Muscle layer of duodenum (tissue), 2 donors: ENCODE measurements around the gene PLA2G7.

ENCODE experiments used
- H3K27ac ChIP-seq: one replicate; pipeline ENCODE4 v1.7.0; 2013; ENCODE audit warnings: mild to moderate bottlenecking, low read length
- H3K27me3 ChIP-seq: one replicate; pipeline ENCODE4 v1.7.0; 2013; ENCODE audit warnings: low read depth, mild to moderate bottlenecking, control low read depth, low read length
- H3K36me3 ChIP-seq, 2 donors: one replicate each; pipeline ENCODE4 v1.7.0; 2013; ENCODE audit warnings: low read length in 2 of 2, control low read depth in 1 of 2, mild to moderate bottlenecking in 1 of 2; ENCODE audit not compliant: insufficient read depth in 2 of 2, control insufficient read depth in 1 of 2
- H3K4me1 ChIP-seq, 2 donors: one replicate each; pipeline ENCODE4 v1.7.0; 2013; ENCODE audit warnings: low read length in 2 of 2, mild to moderate bottlenecking in 2 of 2, control low read depth in 1 of 2, moderate library complexity in 1 of 2; ENCODE audit not compliant: insufficient read depth in 2 of 2, control insufficient read depth in 1 of 2
- H3K4me3 ChIP-seq, 2 donors: one replicate each; pipeline ENCODE4 v1.7.0; 2013; ENCODE audit warnings: low read length in 2 of 2, low read depth in 1 of 2, mild to moderate bottlenecking in 1 of 2
- H3K9me3 ChIP-seq, 2 donors: one replicate each; pipeline ENCODE4 v1.7.0; 2013; ENCODE audit warnings: low read length in 2 of 2, control low read depth in 1 of 2, mild to moderate bottlenecking in 1 of 2; ENCODE audit not compliant: control insufficient read depth in 1 of 2
- donor health status: healthy.

The PLA2G7 gene

GRCh38 chr6:46687619-46688097 is 47.5 kb downstream of the PLA2G7 start, which contains the start of gene TDRD6:
TDRD6 (plus strand) TSS chr6:46687885; CDS start chr6:46688129, 244 bp downstream.
- no peaks in the 10 kb centered on the region for H3K36me3 ChIP-seq
- H3K27me3 ChIP-seq, result no peaks in the 10 kb centered on the region
- H3K4me1 ChIP-seq, result no peaks in the 10 kb centered on the region
- no peak within 1 kb of the TSS for H3K27ac ChIP-seq
- H3K9me3 ChIP-seq, result no peaks in the 10 kb centered on the region
- H3K4me3 ChIP-seq, result no peak within 1 kb of the TSS

GRCh38 chr6:46684771-46685170 is 50.4 kb downstream of the PLA2G7 start:
- H3K4me3 ChIP-seq, result no peak overlapping the region
- H3K27me3 ChIP-seq, result no peaks in the 10 kb centered on the region
- H3K9me3 ChIP-seq, result no peaks in the 10 kb centered on the region
- H3K27ac ChIP-seq, result no peak overlapping the region
- no peaks in the 10 kb centered on the region for H3K4me1 ChIP-seq
- H3K36me3 ChIP-seq, result no peaks in the 10 kb centered on the region

GRCh38 chr6:46677314-46677654 is 57.9 kb downstream of the PLA2G7 start:
- no peak overlapping the region for H3K4me3 ChIP-seq
- no peaks in the 10 kb centered on the region for H3K4me1 ChIP-seq
- no peak overlapping the region for H3K27ac ChIP-seq
- no peaks in the 10 kb centered on the region for H3K9me3 ChIP-seq
- peaks cover 0 to 47% of the 10 kb centered on the region in 2 donors for H3K36me3 ChIP-seq
- no peaks in the 10 kb centered on the region for H3K27me3 ChIP-seq

- no peak overlapping the region for H3K27ac ChIP-seq
- H3K4me1 ChIP-seq, result no peaks in the 10 kb centered on the region
- H3K27me3 ChIP-seq, result no peaks in the 10 kb centered on the region
- H3K4me3 ChIP-seq, result no peak overlapping the region
- peaks cover 0 to 51% of the 10 kb centered on the region in 2 donors for H3K36me3 ChIP-seq
- no peaks in the 10 kb centered on the region for H3K9me3 ChIP-seq
Observed at GRCh38 chr6:46676604-46677313, 58.4 kb downstream of the PLA2G7 start.

- Histone ChIP-seq H3K27me3 (no peaks in the 10 kb centered on the region), H3K4me3 (no peak overlapping the region), H3K9me3 (no peaks in the 10 kb centered on the region), H3K36me3 (peaks cover 0 to 56% of the 10 kb centered on the region in 2 donors), H3K27ac (no peak overlapping the region), H3K4me1 (no peaks in the 10 kb centered on the region)
Observed at GRCh38 chr6:46674410-46674809, 60.8 kb downstream of the PLA2G7 start.

- H3K36me3 ChIP-seq, result peaks cover 0 to 44% of the 10 kb centered on the region in 2 donors
Observed at GRCh38 chr6:46667377-46667776, 67.8 kb downstream of the PLA2G7 start.

GRCh38 chr6:46661483-46661882 is 73.7 kb downstream of the PLA2G7 start:
- H3K4me3 ChIP-seq, result no peak overlapping the region

More at GRCh38 chr6:46667377-46667776, 67.8 kb downstream of the PLA2G7 start:
- no peaks in the 10 kb centered on the region for H3K4me1 ChIP-seq
- no peak overlapping the region for H3K4me3 ChIP-seq
- no peak overlapping the region for H3K27ac ChIP-seq
- no peaks in the 10 kb centered on the region for H3K9me3 ChIP-seq
- no peaks in the 10 kb centered on the region for H3K27me3 ChIP-seq

GRCh38 chr6:46657642-46658041 is 77.5 kb downstream of the PLA2G7 start:
- H3K27me3 ChIP-seq, result no peaks in the 10 kb centered on the region
- H3K27ac ChIP-seq, result no peak overlapping the region
- no peak overlapping the region for H3K4me3 ChIP-seq
- H3K36me3 ChIP-seq, result peaks cover 0 to 7% of the 10 kb centered on the region in 2 donors
- H3K4me1 ChIP-seq, result peaks cover 0 to 13% of the 10 kb centered on the region in 2 donors
- no peaks in the 10 kb centered on the region for H3K9me3 ChIP-seq

More at GRCh38 chr6:46661483-46661882, 73.7 kb downstream of the PLA2G7 start:
- H3K36me3 ChIP-seq, result peaks cover 0 to 28% of the 10 kb centered on the region in 2 donors
- H3K27me3 ChIP-seq, result no peaks in the 10 kb centered on the region
- H3K9me3 ChIP-seq, result no peaks in the 10 kb centered on the region
- H3K27ac ChIP-seq, result no peak overlapping the region
- no peaks in the 10 kb centered on the region for H3K4me1 ChIP-seq

- Histone ChIP-seq H3K27me3 (no peaks in the 10 kb centered on the region), H3K27ac (no peak overlapping the region), H3K9me3 (no peaks in the 10 kb centered on the region), H3K36me3 (peaks cover 0 to 7% of the 10 kb centered on the region in 2 donors), H3K4me1 (peaks cover 0 to 13% of the 10 kb centered on the region in 2 donors), H3K4me3 (no peak overlapping the region)
Observed at GRCh38 chr6:46655803-46656202, 79.4 kb downstream of the PLA2G7 start.
